H9 (cell line): ENCODE results near the gene CFI. TPM values are rescaled to one million over a fixed set of nuclear protein-coding genes. Genes with fewer than 3 reads are reported as not detected.

Experiments
- DNase-seq: peaks from one replicate; pipeline ENCODE4 v3.0.0-alpha.2; 2017
- H2AFZ ChIP-seq: one replicate; pipeline ENCODE4 v1.6.1; 2013; ENCODE audit warnings: mild to moderate bottlenecking, low read length, control low read depth, moderate library complexity
- H2AK5ac ChIP-seq: 2 replicates; pipeline ENCODE4 v1.6.1; 2013; ENCODE audit warnings: low read length, control low read depth, mixed read lengths; ENCODE audit not compliant: insufficient read length
- H2BK120ac ChIP-seq: one replicate; pipeline ENCODE4 v1.6.1; 2013; ENCODE audit warnings: low read depth, mild to moderate bottlenecking, low read length, control low read depth, inconsistent platforms; ENCODE audit not compliant: poor library complexity, severe bottlenecking
- H2BK12ac ChIP-seq: 2 replicates; pipeline ENCODE4 v1.6.1; 2013; ENCODE audit warnings: low read length, control low read depth, mixed read lengths, low read depth; ENCODE audit not compliant: insufficient read length
- H2BK15ac ChIP-seq: 2 replicates; pipeline ENCODE4 v1.6.1; 2013; ENCODE audit warnings: low read depth, low read length, control low read depth
- H2BK20ac ChIP-seq: one replicate; pipeline ENCODE4 v1.6.1; 2013; ENCODE audit warnings: low read depth, mild to moderate bottlenecking, low read length, control low read depth, inconsistent platforms; ENCODE audit not compliant: poor library complexity, severe bottlenecking
- H2BK5ac ChIP-seq: 2 replicates; pipeline ENCODE4 v1.6.1; 2013; ENCODE audit warnings: low read length, control low read depth, mixed read lengths; ENCODE audit not compliant: insufficient read length
- H3K14ac ChIP-seq: 2 replicates; pipeline ENCODE4 v1.6.1; 2013; ENCODE audit warnings: low read length, control low read depth; ENCODE audit not compliant: insufficient read depth
- H3K18ac ChIP-seq: 2 replicates; pipeline ENCODE4 v1.6.1; 2013; ENCODE audit warnings: low read depth, mild to moderate bottlenecking, mixed read lengths, low read length, control low read depth; ENCODE audit not compliant: insufficient read length
- H3K23ac ChIP-seq: 2 replicates; pipeline ENCODE4 v1.6.1; 2013; ENCODE audit warnings: low read length, control low read depth, mixed read lengths, low read depth; ENCODE audit not compliant: insufficient read length
- H3K23me2 ChIP-seq: 2 replicates; pipeline ENCODE4 v1.6.1; 2013; ENCODE audit warnings: low read depth, mild to moderate bottlenecking, mixed read lengths, low read length, control low read depth; ENCODE audit not compliant: insufficient read length, poor library complexity, severe bottlenecking
- H3K27ac ChIP-seq: 2 replicates; pipeline ENCODE4 v1.5.1; 2013; ENCODE audit warnings: low read length, control low read depth, mixed read lengths, low read depth; ENCODE audit not compliant: insufficient read length
- H3K27me3 ChIP-seq: 2 replicates; pipeline ENCODE4 v1.6.1; 2013; ENCODE audit warnings: low read length, control low read depth, inconsistent platforms; ENCODE audit not compliant: insufficient read depth
- H3K4ac ChIP-seq: 2 replicates; pipeline ENCODE4 v1.6.1; 2013; ENCODE audit warnings: low read depth, mild to moderate bottlenecking, control low read depth, inconsistent platforms, low read length, moderate library complexity
- H3K4me1 ChIP-seq: 2 replicates; pipeline ENCODE4 v1.6.1; 2013; ENCODE audit warnings: low read length, control low read depth, inconsistent platforms; ENCODE audit not compliant: insufficient read depth
- H3K4me2 ChIP-seq: 2 replicates; pipeline ENCODE4 v1.6.1; 2013; ENCODE audit warnings: low read length, control low read depth, mixed read lengths; ENCODE audit not compliant: insufficient read length, insufficient read depth
- H3K56ac ChIP-seq: 2 replicates; pipeline ENCODE4 v1.6.1; 2013; ENCODE audit warnings: low read depth, mild to moderate bottlenecking, mixed read lengths, low read length, control low read depth; ENCODE audit not compliant: insufficient read length
- H3K79me1 ChIP-seq: 2 replicates; pipeline ENCODE4 v1.6.1; 2013; ENCODE audit warnings: low read depth, mild to moderate bottlenecking, moderate library complexity, low read length, control low read depth, inconsistent platforms; ENCODE audit not compliant: insufficient read depth, poor library complexity, severe bottlenecking
- H3K79me2 ChIP-seq: 2 replicates; pipeline ENCODE4 v1.6.1; 2013; ENCODE audit warnings: low read length, control low read depth, inconsistent platforms; ENCODE audit not compliant: insufficient read depth
- H3K9ac ChIP-seq: 2 replicates; pipeline ENCODE4 v1.6.1; 2013; ENCODE audit warnings: low read length, control low read depth, mixed read lengths; ENCODE audit not compliant: insufficient read length; ENCODE audit errors: extremely low read depth
- H3K9me3 ChIP-seq: one replicate; pipeline ENCODE4 v1.6.1; 2013; ENCODE audit warnings: low read depth, low read length, inconsistent platforms; ENCODE audit not compliant: control insufficient read depth
- H3T11ph ChIP-seq: one replicate; pipeline ENCODE4 v1.6.1; 2013; ENCODE audit warnings: mild to moderate bottlenecking, low read length, control low read depth, inconsistent platforms
- H4K20me1 ChIP-seq: one replicate; pipeline ENCODE4 v1.6.1; 2013; ENCODE audit not compliant: control insufficient read depth, insufficient read length, insufficient read depth
- H4K5ac ChIP-seq: 2 replicates; pipeline ENCODE4 v1.6.1; 2013; ENCODE audit warnings: low read depth, mild to moderate bottlenecking, mixed read lengths, low read length, control low read depth; ENCODE audit not compliant: insufficient read length
- H4K8ac ChIP-seq: replicated peaks from 2 replicates; pipeline ENCODE4 v1.6.1; 2013; ENCODE audit warnings: low read length, control low read depth, mixed read lengths, low read depth; ENCODE audit not compliant: insufficient read length
- H4K91ac ChIP-seq: 2 replicates; pipeline ENCODE4 v1.6.1; 2013; ENCODE audit warnings: low read depth, mild to moderate bottlenecking, moderate library complexity, mixed read lengths, low read length, control low read depth; ENCODE audit not compliant: insufficient read length
- H3K27ac Mint-ChIP-seq, 3 experiments: 2 replicates in 2 of 3; 3 replicates in 1 of 3; pipeline ENCODE4 v1.8.0; 2020 to 2021; ENCODE audit warnings: mixed read lengths in 3 of 3, mild to moderate bottlenecking in 1 of 3, moderate library complexity in 1 of 3
- H3K27me3 Mint-ChIP-seq: 2 replicates; pipeline ENCODE4 v1.8.0; 2021; ENCODE audit warnings: low read depth, mild to moderate bottlenecking, moderate library complexity, mixed read lengths
- H3K36me3 Mint-ChIP-seq, 3 experiments: 2 replicates in 2 of 3; 3 replicates in 1 of 3; pipeline ENCODE4 v1.8.0; 2020 to 2021; ENCODE audit warnings: low read depth in 3 of 3, mixed read lengths in 3 of 3; ENCODE audit not compliant: insufficient read depth in 1 of 3
- H3K4me1 Mint-ChIP-seq, 2 experiments: 2 replicates each; pipeline ENCODE4 v1.8.0; 2020; ENCODE audit warnings: mixed read lengths in 2 of 2
- H3K4me3 Mint-ChIP-seq, 2 experiments: 2 replicates in 1 of 2; 3 replicates in 1 of 2; pipeline ENCODE4 v1.8.0; 2020 to 2021; ENCODE audit warnings: mild to moderate bottlenecking in 2 of 2, mixed read lengths in 2 of 2, moderate library complexity in 1 of 2
- H3K9me3 Mint-ChIP-seq, 2 experiments: 2 replicates in 1 of 2; 3 replicates in 1 of 2; pipeline ENCODE4 v1.8.0; 2020; ENCODE audit warnings: mild to moderate bottlenecking in 2 of 2, mixed read lengths in 2 of 2, moderate library complexity in 1 of 2
- CTCF ChIP-seq: fragments of 200-600 bp; sonication (generic); conservative IDR thresholded peaks from 3 replicates; pipeline ENCODE4 v1.8.0; 2021; ENCODE audit warnings: antibody characterized with exemption, mild to moderate bottlenecking
- whole genome bisulfite sequencing: extraction: QIAGEN DNeasy Blood & Tissue Kit; methylation state at CpG from one replicate; pipeline ENCODE4 v1.1.7; 2013; ENCODE audit warnings: missing lambda C conversion rate, low lambda C conversion rate, mixed read lengths; ENCODE audit not compliant: insufficient read length; ENCODE audit errors: extremely low coverage; 5-methylcytosine and 5-hydroxymethylcytosine counted together
- total RNA-seq: library from RNA; stranded (reverse); gene quantifications from 2 replicates; pipeline ENCODE4 v1.2.1, GENCODE V29; 2021

CFI gene
- total RNA-seq, 1 experiment from 2014 or later = not detected

GRCh38 chr4:109749388-109750082, 52.3 kb downstream of the CFI start:
- H3K9ac ChIP-seq = no peak overlapping the region
- no peaks in the 10 kb centered on the region for H3K23me2 ChIP-seq
- H3K23ac ChIP-seq = no peak overlapping the region
- H4K20me1 ChIP-seq = no peaks in the 10 kb centered on the region
- H2BK20ac ChIP-seq = no peak overlapping the region
- no peak overlapping the region for H3K4ac ChIP-seq
- no peak overlapping the region for H3K4me2 ChIP-seq
- Mint-ChIP-seq H3K27me3 (no peaks in the 10 kb centered on the region; the same call in 1 of the 2 replicates), H3K36me3 (no peaks in the 10 kb centered on the region), H3K4me3 (no peak overlapping the region), H3K4me1 (peaks cover 4 to 7% of the 10 kb centered on the region in 2 experiments; a peak in 2 of 4 replicates), H3K27ac (no peak overlapping the region), H3K9me3 (no peaks in the 10 kb centered on the region)
- WGBS = no CpG with 5 or more reads among the region's 7 CpGs
- H2BK5ac ChIP-seq = no peak overlapping the region
- H3K18ac ChIP-seq = no peak overlapping the region
- H3T11ph ChIP-seq = no peak overlapping the region
- H3K79me2 ChIP-seq = no peaks in the 10 kb centered on the region
- H3K79me1 ChIP-seq = no peaks in the 10 kb centered on the region
- no peak overlapping the region for H2BK12ac ChIP-seq
- no peaks in the 10 kb centered on the region for H3K9me3 ChIP-seq
- no peak overlapping the region for H2AFZ ChIP-seq
- no peak overlapping the region for H3K14ac ChIP-seq
- H4K5ac ChIP-seq = no peak overlapping the region
- H2BK15ac ChIP-seq = no peak overlapping the region
- no peak overlapping the region for H4K8ac ChIP-seq
- H3K27ac ChIP-seq = no peak overlapping the region
- H3K27me3 ChIP-seq = no peaks in the 10 kb centered on the region
- no peak overlapping the region for H4K91ac ChIP-seq
- H3K4me1 ChIP-seq = no peaks in the 10 kb centered on the region
- H3K56ac ChIP-seq = no peak overlapping the region
- TF ChIP-seq CTCF = no peak
- no peak for DNase-seq
- no peak overlapping the region for H2AK5ac ChIP-seq
- no peak overlapping the region for H2BK120ac ChIP-seq
